Aorta (tissue), 5 donors: ENCODE measurements around the gene RALB. TPM values are rescaled to one million over a fixed set of nuclear protein-coding genes. Genes with fewer than 3 reads are reported as not detected.
"Not testable (repeated sequence)": the region's sequence is repeated elsewhere in the genome, so short reads cannot be mapped to it uniquely, and the experiment has no call there.

Experiments
- ATAC-seq: fragments of 200-7000 bp; cut with Tn5 transposase; one replicate; pipeline ENCODE4 v1.9.1; 2022; ENCODE audit warnings: moderate library complexity; ENCODE audit not compliant: low FRiP score
- DNase-seq, 2 donors: peaks; one replicate each; pipeline ENCODE4 v3.0.0-alpha.2; 2020
- H3K27ac ChIP-seq, 2 donors: one replicate each; pipeline ENCODE4 v1.5.1; 2013; ENCODE audit warnings: low read length in 2 of 2, mild to moderate bottlenecking in 2 of 2, moderate library complexity in 2 of 2, control low read depth in 1 of 2, inconsistent platforms in 1 of 2, low read depth in 1 of 2
- H3K27me3 ChIP-seq, 2 donors: one replicate each; pipeline ENCODE4 v1.6.1; 2013; ENCODE audit warnings: control low read depth in 1 of 2, low read length in 1 of 2, mild to moderate bottlenecking in 1 of 2, moderate library complexity in 1 of 2; ENCODE audit not compliant: insufficient read depth in 2 of 2, control insufficient read depth in 1 of 2
- H3K36me3 ChIP-seq, 2 donors: one replicate each; pipeline ENCODE4 v1.6.1; 2013; ENCODE audit warnings: control low read depth in 1 of 2, low read length in 1 of 2, mild to moderate bottlenecking in 1 of 2; ENCODE audit not compliant: insufficient read depth in 2 of 2, control insufficient read depth in 1 of 2
- H3K4me1 ChIP-seq, 2 donors: one replicate each; pipeline ENCODE4 v1.6.1; 2013; ENCODE audit warnings: low read length in 2 of 2, control low read depth in 1 of 2, mild to moderate bottlenecking in 1 of 2, moderate library complexity in 1 of 2; ENCODE audit not compliant: insufficient read depth in 2 of 2, control insufficient read depth in 1 of 2
- H3K4me3 ChIP-seq, 2 donors: one replicate each; pipeline ENCODE4 v1.5.1; 2013; ENCODE audit warnings: low read length in 2 of 2, control low read depth in 1 of 2, mild to moderate bottlenecking in 1 of 2
- H3K9me3 ChIP-seq: one replicate; pipeline ENCODE4 v1.6.1; 2013; ENCODE audit warnings: mild to moderate bottlenecking, low read length; ENCODE audit not compliant: control insufficient read depth
- WGBS, 2 donors: extraction: QIAGEN DNeasy Blood & Tissue Kit; methylation state at CpG; one replicate each; pipeline ENCODE4 v1.1.7; 2013; 5-methylcytosine and 5-hydroxymethylcytosine counted together
- intact Hi-C, 2 donors: fragments of 100-400 bp; cut with DNase I; formaldehyde crosslinking; loops; one replicate each; pipeline versions ENCODE4 v1.14.2 to v1.15.0; 2022
- polyA plus RNA-seq, 2 donors: library from polyadenylated mRNA; stranded (reverse); fragments of 200-250 nt; gene quantifications; one replicate each; pipeline ENCODE4 v1.2.3, GENCODE V29; 2013
- total RNA-seq, 2 donors: library from RNA; stranded (reverse); fragmentation: NEBNext Ultra II Directional; extraction: Animal tissue kit (Norgen Biotek cat#: 25700); gene quantifications; one replicate each; pipeline ENCODE4 v1.2.1, GENCODE V29; 2021
- donor health status: healthy with polysubstance abuse.
- donor health status: Bipolar disorder and iron deficiency.
- donor health status: DM: no; HTN: no; CAD: no.
- donor health status: DM: no; HTN: no; CAD: no.
- donor health status: DM: yes; HTN: yes; CAD: no.

Gene RALB
- total and polyA plus RNA-seq, 4 donors, result 43.3 to 80.3 (median 50.1) TPM

DNA sequence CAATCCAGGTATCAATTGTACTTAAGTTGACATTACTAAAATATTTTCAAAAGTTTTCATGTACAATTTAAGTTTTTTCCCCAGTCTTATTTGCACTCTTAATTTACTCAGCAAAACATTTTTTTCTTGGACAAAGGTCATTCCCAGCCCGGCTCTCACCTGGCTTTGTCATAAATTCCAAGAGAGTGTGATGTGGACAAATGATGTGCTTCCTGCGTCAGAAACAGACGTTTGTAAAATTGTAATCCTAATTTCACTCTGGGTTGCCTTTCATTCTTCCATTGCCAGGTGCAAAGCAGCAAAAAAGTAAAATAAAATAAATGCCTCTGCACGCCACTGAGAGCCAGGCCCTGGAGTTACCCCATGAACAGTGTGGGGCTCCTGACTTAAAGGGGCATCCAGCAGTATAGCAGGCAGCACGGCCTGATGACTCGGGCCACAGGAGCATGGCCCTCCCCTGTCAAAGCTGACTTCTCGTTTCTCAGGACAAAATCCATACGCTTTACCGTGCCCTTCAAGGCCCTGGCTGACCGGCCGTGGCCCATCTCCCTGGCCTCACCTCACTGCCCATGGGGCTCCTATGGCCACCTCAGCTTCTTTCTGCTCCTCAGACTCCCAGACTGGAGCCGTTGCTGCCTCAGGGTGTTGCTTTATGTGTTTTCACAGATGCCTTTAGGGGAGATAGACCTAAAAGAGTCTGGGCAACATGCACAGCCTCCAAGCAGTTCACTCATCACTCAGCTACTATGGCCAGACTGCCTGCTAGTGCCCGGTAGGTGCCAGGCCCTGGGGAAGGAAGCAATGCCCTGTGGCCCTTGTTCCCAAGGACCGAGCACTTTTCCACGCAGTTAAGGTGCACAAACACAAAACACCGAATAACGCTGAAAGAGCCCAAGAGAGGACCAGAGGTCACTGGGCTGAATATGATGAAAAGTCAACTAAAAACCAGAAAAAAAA, 21.9 kb upstream of the RALB start:
- no peak overlapping the region for H3K4me3 ChIP-seq
- H3K27me3 ChIP-seq, result no peaks in the 10 kb centered on the region
- intact Hi-C loops, result no loop called here
- 91 to 92% methylated on average over 17 of the region's 17 CpGs for WGBS, 2 donors
- H3K4me1 ChIP-seq, result no peaks in the 10 kb centered on the region
- H3K36me3 ChIP-seq, result no peaks in the 10 kb centered on the region
- no peak overlapping the region for H3K27ac ChIP-seq
- DNase-seq (peak; percentile 2 to 34), ATAC-seq (no peak)
- no peaks in the 10 kb centered on the region for H3K9me3 ChIP-seq

DNA sequence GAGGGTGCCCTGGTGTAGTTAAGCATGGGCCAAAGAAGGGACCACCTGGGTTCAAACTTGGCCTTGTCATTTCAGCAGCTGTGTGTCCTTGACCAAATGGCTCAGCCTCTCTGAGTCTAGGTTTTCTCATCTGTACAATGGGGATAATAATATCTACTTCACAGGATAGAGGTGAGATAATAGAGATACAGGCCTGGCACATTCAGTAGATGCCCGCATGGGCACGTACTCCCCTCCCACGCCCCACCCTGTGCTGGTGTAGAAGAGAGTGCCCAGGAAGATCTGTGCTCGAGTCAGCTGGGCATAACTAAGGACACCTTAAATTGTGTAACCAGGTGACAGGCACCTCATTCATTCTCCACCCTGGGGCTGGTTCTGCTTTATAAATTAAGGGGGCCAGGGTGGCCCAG, 21.1 kb upstream of the RALB start:
- DNase-seq (peak in 1 of 2 donors; percentile 35), ATAC-seq (no peak)
- intact Hi-C loops, result no loop called here

GRCh38 chr2:120231974-120232635, 20.5 kb upstream of the RALB start:
- intact Hi-C loops, result no loop called here
- H3K27ac ChIP-seq, result no peak overlapping the region
- 45 to 47% methylated on average over 15 of the region's 15 CpGs for WGBS, 2 donors
- peak overlapping the region; percentile 4 to 24 for H3K4me3 ChIP-seq
- H3K9me3 ChIP-seq, result no peaks in the 10 kb centered on the region
- no peaks in the 10 kb centered on the region for H3K27me3 ChIP-seq
- H3K4me1 ChIP-seq, result no peaks in the 10 kb centered on the region
- ATAC-seq (peak; percentile 33), DNase-seq (peak in 1 of 2 donors; percentile 33)
- no peaks in the 10 kb centered on the region for H3K36me3 ChIP-seq

More for the DNA sequence above, 21.1 kb upstream of the RALB start:
- Histone ChIP-seq H3K4me3 (no peak overlapping the region), H3K4me1 (no peaks in the 10 kb centered on the region), H3K36me3 (no peaks in the 10 kb centered on the region), H3K9me3 (no peaks in the 10 kb centered on the region), H3K27me3 (no peaks in the 10 kb centered on the region), H3K27ac (no peak overlapping the region)
- 91 to 95% methylated on average over 4 of the region's 4 CpGs for WGBS, 2 donors

DNA sequence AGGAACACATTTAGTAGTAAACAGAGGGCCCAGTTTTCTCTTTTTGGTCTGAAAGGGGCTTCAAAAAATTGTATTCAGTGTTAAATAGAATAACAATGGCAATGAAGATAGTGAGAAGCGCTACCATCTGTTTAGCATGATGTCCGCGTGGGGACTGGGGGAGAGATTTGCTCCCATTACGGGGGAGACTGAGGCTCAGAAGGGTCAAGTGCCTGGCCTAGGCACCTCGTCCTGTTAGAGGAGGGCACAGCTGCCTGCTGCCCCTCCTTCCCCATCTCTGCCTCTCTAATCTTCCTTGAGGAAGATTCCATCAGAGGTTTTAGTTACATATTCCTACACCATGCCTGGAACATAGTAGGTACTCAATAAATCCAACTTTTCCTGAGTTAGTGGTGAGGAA, 19.4 kb upstream of the RALB start:
- 96 to 97% methylated on average over 5 of the region's 5 CpGs for WGBS, 2 donors
- intact Hi-C loops, result no loop called here

GRCh38 chr2:120235158-120235557, 17.5 kb upstream of the RALB start:
- H3K4me3 ChIP-seq, H3K9me3 ChIP-seq, H3K4me1 ChIP-seq, DNase-seq, H3K27ac ChIP-seq, intact Hi-C loops, ATAC-seq, H3K27me3 ChIP-seq, H3K36me3 ChIP-seq: not testable (repeated sequence)
- WGBS, 2 donors, result 84 to 97% methylated on average over 2 of the region's 2 CpGs

More for the DNA sequence above, 19.4 kb upstream of the RALB start:
- no peak overlapping the region for H3K27ac ChIP-seq
- no peak for DNase-seq
- no peaks in the 10 kb centered on the region for H3K9me3 ChIP-seq
- H3K36me3 ChIP-seq, result no peaks in the 10 kb centered on the region
- no peak for ATAC-seq
- H3K4me3 ChIP-seq, result no peak overlapping the region
- no peaks in the 10 kb centered on the region for H3K4me1 ChIP-seq
- H3K27me3 ChIP-seq, result no peaks in the 10 kb centered on the region

DNA sequence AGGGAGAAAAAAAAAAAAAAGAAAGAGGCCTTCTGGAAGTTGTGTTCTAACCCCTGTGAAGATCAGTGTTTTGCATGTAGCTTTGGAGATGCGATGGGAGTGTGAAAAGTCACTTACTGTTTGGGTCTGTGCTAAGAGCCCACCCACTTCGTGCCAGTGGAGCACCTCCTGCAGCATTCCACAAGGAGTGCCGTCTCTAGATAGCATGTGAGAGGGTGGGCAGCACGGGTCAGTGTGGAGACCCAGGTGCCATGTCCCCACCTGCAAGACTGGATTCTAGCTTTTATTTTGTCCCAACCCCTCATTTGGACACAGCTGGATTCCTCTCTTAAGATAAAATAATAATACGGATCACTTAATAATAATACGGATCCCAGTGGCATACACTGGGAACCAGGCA, 17.0 kb upstream of the RALB start:
- Histone ChIP-seq H3K9me3 (no peaks in the 10 kb centered on the region), H3K4me3 (no peak overlapping the region), H3K27ac (no peak overlapping the region), H3K27me3 (no peaks in the 10 kb centered on the region), H3K36me3 (no peaks in the 10 kb centered on the region), H3K4me1 (no peaks in the 10 kb centered on the region)
- ATAC-seq (no peak), DNase-seq (no peak)
- WGBS, 2 donors, result 88 to 89% methylated on average over 6 of the region's 6 CpGs
- intact Hi-C loops, result no loop called here

- H3K36me3 ChIP-seq, result no peaks in the 10 kb centered on the region
- DNase-seq (no peak), ATAC-seq (no peak)
- 90 to 91% methylated on average over 10 of the region's 10 CpGs for WGBS, 2 donors
- H3K27me3 ChIP-seq, result no peaks in the 10 kb centered on the region
- intact Hi-C loops, result no loop called here
- no peak overlapping the region for H3K4me3 ChIP-seq
- no peaks in the 10 kb centered on the region for H3K4me1 ChIP-seq
- no peak overlapping the region for H3K27ac ChIP-seq
- no peaks in the 10 kb centered on the region for H3K9me3 ChIP-seq
Measured at GRCh38 chr2:120236316-120236715, 16.3 kb upstream of the RALB start.

DNA sequence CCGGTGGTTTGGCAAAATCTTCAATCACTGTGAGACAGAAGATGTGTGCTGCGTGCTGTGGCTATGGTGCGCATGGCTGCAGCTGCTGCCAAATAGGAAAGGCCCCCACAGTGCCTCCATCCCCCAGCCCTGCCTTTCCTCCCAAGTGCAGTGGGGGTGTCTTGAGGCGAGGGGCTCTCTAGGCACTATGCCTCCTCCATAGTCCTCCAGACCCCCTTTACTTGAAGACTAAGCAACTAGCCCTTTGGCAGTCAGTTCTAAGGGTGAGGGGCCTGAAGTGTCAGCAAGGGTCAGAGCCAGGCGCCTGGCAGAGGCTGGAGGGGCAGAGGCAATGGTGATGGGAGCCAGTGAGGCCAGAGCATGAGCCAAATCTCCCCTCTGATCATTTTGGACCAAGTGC, 15.9 kb upstream of the RALB start:
- DNase-seq (no peak), ATAC-seq (no peak)
- WGBS, 2 donors, result 88 to 95% methylated on average over 5 of the region's 5 CpGs
- H3K36me3 ChIP-seq, result no peaks in the 10 kb centered on the region
- H3K4me3 ChIP-seq, result no peak overlapping the region
- intact Hi-C loops, result no loop called here
- no peaks in the 10 kb centered on the region for H3K9me3 ChIP-seq
- no peak overlapping the region for H3K27ac ChIP-seq
- no peaks in the 10 kb centered on the region for H3K4me1 ChIP-seq
- no peaks in the 10 kb centered on the region for H3K27me3 ChIP-seq
